SK-N-MC (cell line): ENCODE data around the gene CCDC116.

Source experiments
- EZH2 ChIP-seq: fragments of 200-600 bp; sonication (generic); IDR thresholded peaks from one replicate; pipeline ENCODE4 v1.6.1; 2017; ENCODE audit warnings: antibody characterized with exemption
- FOXP2 ChIP-seq: optimal IDR thresholded peaks from 2 replicates; pipeline ENCODE3; 2011; ENCODE audit warnings: mild to moderate bottlenecking, moderate library complexity; ENCODE audit not compliant: insufficient read depth; ENCODE audit errors: extremely low read length, control extremely low read depth
- POLR2AphosphoS5 ChIP-seq: IDR thresholded peaks from 2 replicates; pipeline ENCODE4 v1.6.1; 2012; ENCODE audit warnings: mild to moderate bottlenecking, low read depth, low read length, borderline replicate concordance

GRCh38 chr22:21592422-21592821 lies 40.1 kb upstream of the CCDC116 start:
- no peak for TF ChIP-seq EZH2
- no peak for TF ChIP-seq POLR2AphosphoS5
- TF ChIP-seq FOXP2 = no peak
